ENCODE measurements around the gene FBXL13.

DNA sequence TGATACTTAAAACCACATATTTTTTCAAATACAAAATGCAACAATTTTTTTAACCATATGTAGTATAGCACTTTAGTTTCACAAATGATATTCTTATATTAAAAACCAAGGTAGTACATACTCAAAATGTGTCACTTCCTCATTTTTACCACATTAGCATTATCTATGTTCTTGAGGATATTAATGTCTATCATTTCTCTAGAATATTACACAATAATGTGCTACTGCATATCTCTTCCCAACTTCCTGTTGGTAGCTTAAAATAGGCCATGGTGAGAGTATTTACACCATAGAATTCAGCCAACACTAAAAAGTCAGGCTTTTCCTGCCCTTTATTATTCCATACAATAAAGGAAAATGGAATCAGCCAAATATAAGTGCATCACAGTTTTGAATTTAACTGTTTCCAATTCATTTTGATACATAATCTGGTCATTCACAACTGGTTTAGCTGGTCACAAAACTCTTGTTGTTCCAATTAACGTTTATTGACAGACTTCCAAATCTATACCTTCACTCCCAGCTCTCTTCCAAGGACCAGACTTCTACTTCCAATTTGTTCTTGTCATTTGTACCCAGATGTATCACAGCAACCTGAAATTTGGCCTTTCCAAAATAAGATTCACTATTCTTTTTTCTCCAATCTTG is 181.8 kb downstream of the FBXL13 start:
- TF ChIP-seq POLR2A (IDR thresholded peaks at IDR 0.05; ENCODE audit: low read depth): no peak
- TF ChIP-seq, protein P1, sequence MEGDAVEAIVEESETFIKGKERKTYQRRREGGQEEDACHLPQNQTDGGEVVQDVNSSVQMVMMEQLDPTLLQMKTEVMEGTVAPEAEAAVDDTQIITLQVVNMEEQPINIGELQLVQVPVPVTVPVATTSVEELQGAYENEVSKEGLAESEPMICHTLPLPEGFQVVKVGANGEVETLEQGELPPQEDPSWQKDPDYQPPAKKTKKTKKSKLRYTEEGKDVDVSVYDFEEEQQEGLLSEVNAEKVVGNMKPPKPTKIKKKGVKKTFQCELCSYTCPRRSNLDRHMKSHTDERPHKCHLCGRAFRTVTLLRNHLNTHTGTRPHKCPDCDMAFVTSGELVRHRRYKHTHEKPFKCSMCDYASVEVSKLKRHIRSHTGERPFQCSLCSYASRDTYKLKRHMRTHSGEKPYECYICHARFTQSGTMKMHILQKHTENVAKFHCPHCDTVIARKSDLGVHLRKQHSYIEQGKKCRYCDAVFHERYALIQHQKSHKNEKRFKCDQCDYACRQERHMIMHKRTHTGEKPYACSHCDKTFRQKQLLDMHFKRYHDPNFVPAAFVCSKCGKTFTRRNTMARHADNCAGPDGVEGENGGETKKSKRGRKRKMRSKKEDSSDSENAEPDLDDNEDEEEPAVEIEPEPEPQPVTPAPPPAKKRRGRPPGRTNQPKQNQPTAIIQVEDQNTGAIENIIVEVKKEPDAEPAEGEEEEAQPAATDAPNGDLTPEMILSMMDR (IDR thresholded peaks at IDR 0.05): no peak
